ENCODE data around the gene RNPC3.
A peak's percentile ranks its signal among the peaks of the same experiment; 100 is the strongest.
"Not testable (repeated sequence)": the region's sequence is repeated elsewhere in the genome, so short reads cannot be mapped to it uniquely, and the experiment has no call there.

RNPC3 gene

GRCh38 chr1:103525607-103526507 lies at the start of gene RNPC3:
Gene RNPC3, plus strand, starts transcription at chr1:103525699. Its CDS starts 372 bp downstream, at chr1:103526071.
- peak; percentile 83 to 87 for DNase-seq

GRCh38 chr1:103477101-103477500 lies 48.4 kb upstream of the RNPC3 start:
- DNase-seq: no peak

- DNase-seq: no peak
Observed at GRCh38 chr1:103489935-103490334, 35.6 kb upstream of the RNPC3 start.

- no peak for DNase-seq
Observed at GRCh38 chr1:103492003-103492625, 33.4 kb upstream of the RNPC3 start.

GRCh38 chr1:103496014-103496635 lies 29.4 kb upstream of the RNPC3 start:
- DNase-seq: no peak

- no peak for DNase-seq
Observed at GRCh38 chr1:103497404-103497803, 28.1 kb upstream of the RNPC3 start.

GRCh38 chr1:103509250-103509649 lies 16.2 kb upstream of the RNPC3 start:
- DNase-seq: no peak

GRCh38 chr1:103513711-103514110 lies 11.8 kb upstream of the RNPC3 start:
- DNase-seq: no peak

GRCh38 chr1:103514920-103515503 lies 10.5 kb upstream of the RNPC3 start:
- DNase-seq: peak; percentile 17 to 65

GRCh38 chr1:103516283-103516682 lies 9.2 kb upstream of the RNPC3 start:
- DNase-seq: no peak

GRCh38 chr1:103516693-103517092 lies 8.8 kb upstream of the RNPC3 start:
- no peak for DNase-seq

GRCh38 chr1:103517380-103518047 lies 8.0 kb upstream of the RNPC3 start:
- no peak for DNase-seq

- no peak for DNase-seq
Observed at GRCh38 chr1:103520822-103521221, 4.7 kb upstream of the RNPC3 start.

- no peak for DNase-seq
Observed at GRCh38 chr1:103523346-103523745, 2.2 kb upstream of the RNPC3 start.

GRCh38 chr1:103525114-103525606 lies 339 bp upstream of the RNPC3 start:
- DNase-seq: no peak

- DNase-seq: no peak
Observed at GRCh38 chr1:103527331-103527730, 1.8 kb downstream of the RNPC3 start.

GRCh38 chr1:103529746-103530145 lies 4.2 kb downstream of the RNPC3 start:
- peak in 1 of 2 donors; percentile 1 for DNase-seq

- DNase-seq: no peak
Observed at GRCh38 chr1:103538226-103538625, 12.7 kb downstream of the RNPC3 start.

GRCh38 chr1:103541431-103541830 lies 15.9 kb downstream of the RNPC3 start:
- DNase-seq: no peak

- no peak for DNase-seq
Observed at GRCh38 chr1:103546496-103546895, 21.0 kb downstream of the RNPC3 start.

- no peak for DNase-seq
Observed at GRCh38 chr1:103547840-103548239, 22.3 kb downstream of the RNPC3 start.

- DNase-seq: no peak
Observed at GRCh38 chr1:103560427-103560826, 34.9 kb downstream of the RNPC3 start.

- DNase-seq: not testable (repeated sequence)
Observed at GRCh38 chr1:103561124-103561523, 35.6 kb downstream of the RNPC3 start.
